Thoracic aorta (tissue), 2 donors: ENCODE measurements around the gene MAP3K5. TPM values are rescaled to one million over a fixed set of nuclear protein-coding genes. Genes with fewer than 3 reads are reported as not detected.

ENCODE experiments used
- ATAC-seq: fragments of 150-250 bp; one replicate; pipeline ENCODE4 v1.8.0; 2017; ENCODE audit warnings: low read depth; ENCODE audit not compliant: insufficient number of reproducible peaks, low FRiP score
- DNase-seq: peaks from one replicate; pipeline ENCODE4 v3.0.0-alpha.2; 2020; ENCODE audit warnings: low spot score
- H3K27ac ChIP-seq, 2 donors: fragments of 200-600 bp; sonication (generic); 1 replicate in 1 of 2; 2 replicates in 1 of 2; pipeline ENCODE4 v1.5.1; 2016; ENCODE audit warnings: mild to moderate bottlenecking in 2 of 2, moderate library complexity in 2 of 2
- H3K27me3 ChIP-seq: fragments of 200-600 bp; sonication (generic); replicated peaks from 2 replicates; pipeline ENCODE4 v1.6.0; 2016; ENCODE audit warnings: mild to moderate bottlenecking; ENCODE audit not compliant: insufficient read depth
- H3K36me3 ChIP-seq: fragments of 200-600 bp; sonication (generic); one replicate; pipeline ENCODE4 v1.5.1; 2016
- H3K4me1 ChIP-seq, 2 donors: fragments of 200-600 bp; sonication (generic); 1 replicate in 1 of 2; 2 replicates in 1 of 2; pipeline versions ENCODE4 v1.5.1 to v1.6.0; 2016; ENCODE audit warnings: low read depth in 2 of 2, mild to moderate bottlenecking in 1 of 2; ENCODE audit not compliant: control insufficient read depth in 1 of 2
- H3K4me3 ChIP-seq: fragments of 200-600 bp; sonication (generic); 2 replicates; pipeline ENCODE4 v1.5.1; 2016; ENCODE audit warnings: mild to moderate bottlenecking
- H3K9me3 ChIP-seq: fragments of 200-600 bp; sonication (generic); 2 replicates; pipeline ENCODE4 v1.5.1; 2016
- CTCF ChIP-seq: fragments of 200-600 bp; sonication (generic); IDR thresholded peaks from one replicate; pipeline ENCODE4 v1.5.1; 2019; ENCODE audit warnings: antibody characterized with exemption
- total RNA-seq, 2 donors: library from RNA; depleted of rRNA; stranded (reverse); fragments of >200 nt; gene quantifications; one replicate each; pipeline versions ENCODE4 v1.1.0 to v1.2.3, GENCODE V29; 2016

The MAP3K5 gene
- total RNA-seq, 2 donors from 2014 or later: 73.6 to 101 TPM

- H3K4me3 ChIP-seq: peak overlapping the region; percentile 22
These were observed 40.3 kb downstream of the MAP3K5 start for GRCh38 chr6:136751991-136752390.

DNA sequence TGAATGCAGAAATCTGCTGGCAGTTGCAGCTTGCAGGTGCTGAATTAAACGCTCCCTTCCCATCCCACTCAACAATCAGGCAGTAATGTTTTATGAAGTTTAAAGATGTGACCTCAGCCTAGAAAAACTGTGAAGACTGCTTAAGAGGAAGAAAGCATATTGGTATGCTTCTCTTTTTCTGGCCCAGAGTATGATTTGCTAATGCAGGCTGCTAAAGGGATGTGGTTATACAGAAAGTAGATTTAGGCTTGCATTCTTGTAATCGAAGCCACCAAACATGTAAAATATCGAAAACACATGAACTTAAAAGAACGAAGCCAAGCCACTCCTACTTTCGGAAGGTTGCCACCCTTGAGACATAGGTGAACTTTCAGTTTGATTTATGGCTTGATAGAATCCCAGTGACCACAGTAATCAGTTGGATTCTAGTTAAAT is 40.7 kb downstream of the MAP3K5 start:
- Histone ChIP-seq H3K9me3 (no peaks in the 10 kb centered on the region), H3K27me3 (no peaks in the 10 kb centered on the region), H3K4me1 (peaks cover 33 to 80% of the 10 kb centered on the region in 2 donors), H3K27ac (peak overlapping the region; percentile 33 to 49), H3K4me3 (peak overlapping the region; percentile 22), H3K36me3 (no peaks in the 10 kb centered on the region)
- ATAC-seq: no peak
- DNase-seq: no peak
- no peak for TF ChIP-seq CTCF

More at GRCh38 chr6:136751991-136752390, 40.3 kb downstream of the MAP3K5 start:
- ATAC-seq (no peak), DNase-seq (no peak)
- peak overlapping the region; percentile 33 to 49 for H3K27ac ChIP-seq
- no peaks in the 10 kb centered on the region for H3K36me3 ChIP-seq
- no peaks in the 10 kb centered on the region for H3K27me3 ChIP-seq
- TF ChIP-seq CTCF: no peak
- peaks cover 36 to 80% of the 10 kb centered on the region in 2 donors for H3K4me1 ChIP-seq
- no peaks in the 10 kb centered on the region for H3K9me3 ChIP-seq

DNA sequence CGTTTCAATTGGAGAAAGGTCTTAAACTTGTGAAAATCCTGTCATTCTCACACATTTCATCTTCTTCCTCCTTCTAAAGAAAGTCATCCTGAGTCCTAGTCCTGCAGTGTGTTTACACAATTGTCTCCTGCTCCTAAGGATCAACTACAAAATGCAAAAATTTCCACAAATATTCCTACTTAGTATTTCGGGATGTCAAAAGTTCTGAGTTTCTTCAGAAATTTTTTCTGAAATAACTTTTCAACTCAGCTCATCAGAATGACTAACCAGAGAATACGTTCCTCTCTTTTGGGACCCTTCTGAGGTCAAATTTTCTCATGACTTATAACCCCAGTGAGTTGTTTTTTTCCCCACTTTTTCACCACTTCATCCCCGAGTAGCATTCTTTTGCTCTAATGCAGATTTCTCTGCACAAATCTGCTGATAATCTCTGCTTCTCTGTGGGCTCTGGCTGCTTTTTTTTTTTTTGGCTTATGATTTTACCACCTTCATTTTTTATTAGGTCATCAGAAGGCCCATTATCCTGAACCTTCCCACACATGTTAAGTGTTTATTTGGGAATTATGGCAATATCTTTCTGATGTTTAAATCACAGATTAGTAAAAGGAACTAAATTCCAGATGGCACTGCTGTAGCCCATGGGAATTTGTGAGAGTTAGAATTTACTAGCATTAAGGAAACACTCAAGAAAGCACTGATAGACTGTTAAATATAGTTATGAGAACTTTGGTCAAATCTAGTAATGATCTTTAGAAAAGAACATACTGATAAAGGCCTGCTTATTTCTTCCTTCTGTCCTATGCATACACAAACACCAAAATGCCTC is 41.4 kb downstream of the MAP3K5 start:
- Histone ChIP-seq H3K4me3 (peak overlapping the region; percentile 22), H3K9me3 (no peaks in the 10 kb centered on the region), H3K27ac (peak overlapping the region; percentile 33 to 49), H3K27me3 (no peaks in the 10 kb centered on the region), H3K36me3 (no peaks in the 10 kb centered on the region), H3K4me1 (peaks cover 31 to 80% of the 10 kb centered on the region in 2 donors)
- TF ChIP-seq CTCF: no peak
- ATAC-seq: no peak
- DNase-seq: no peak

DNA sequence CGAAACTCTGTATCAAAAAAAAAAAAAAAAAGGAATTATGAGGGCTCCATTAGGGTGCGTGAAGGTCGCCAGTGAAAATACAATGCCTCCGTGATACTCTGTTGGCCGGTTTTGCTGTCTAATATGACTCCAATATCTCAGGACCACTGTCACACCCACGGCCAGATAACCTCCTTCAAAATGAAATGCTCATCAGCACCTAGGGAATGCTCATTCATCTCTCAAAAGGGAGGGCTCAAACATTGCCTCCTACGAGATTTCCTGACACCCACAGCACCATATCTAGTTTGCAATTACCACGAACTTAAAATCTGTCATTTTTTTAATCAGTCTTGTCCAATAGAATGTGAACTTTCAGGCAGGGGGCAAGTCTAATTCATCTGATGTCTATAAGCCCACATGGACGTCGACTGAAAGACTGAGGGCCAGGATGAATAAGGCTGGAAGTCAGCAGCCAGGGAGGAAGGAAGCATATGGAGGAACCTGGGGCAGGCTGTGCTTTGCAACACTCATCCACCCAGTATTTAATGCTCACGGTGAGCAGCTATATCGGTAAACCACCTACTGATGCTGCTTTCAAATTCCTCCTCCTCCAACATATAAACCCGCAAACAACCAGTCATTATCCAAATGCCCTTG is 42.8 kb downstream of the MAP3K5 start:
- ATAC-seq: no peak
- H3K4me1 ChIP-seq: peaks cover 35 to 84% of the 10 kb centered on the region in 2 donors
- no peaks in the 10 kb centered on the region for H3K36me3 ChIP-seq
- DNase-seq: no peak
- H3K4me3 ChIP-seq: no peak overlapping the region
- no peak for TF ChIP-seq CTCF
- no peaks in the 10 kb centered on the region for H3K27me3 ChIP-seq
- peak overlapping the region; percentile 19 to 49 for H3K27ac ChIP-seq
- no peaks in the 10 kb centered on the region for H3K9me3 ChIP-seq

- ATAC-seq (no peak), DNase-seq (no peak)
- Histone ChIP-seq H3K27me3 (no peaks in the 10 kb centered on the region), H3K9me3 (no peaks in the 10 kb centered on the region), H3K36me3 (no peaks in the 10 kb centered on the region), H3K4me1 (peaks cover 33 to 80% of the 10 kb centered on the region in 2 donors), H3K4me3 (no peak overlapping the region), H3K27ac (peak overlapping the region in 1 of 2 donors; percentile 37)
- TF ChIP-seq CTCF: no peak
These were observed 44.8 kb downstream of the MAP3K5 start for GRCh38 chr6:136747507-136747906.
